ENCODE results near the gene TRAPPC13.

Gene TRAPPC13

DNA sequence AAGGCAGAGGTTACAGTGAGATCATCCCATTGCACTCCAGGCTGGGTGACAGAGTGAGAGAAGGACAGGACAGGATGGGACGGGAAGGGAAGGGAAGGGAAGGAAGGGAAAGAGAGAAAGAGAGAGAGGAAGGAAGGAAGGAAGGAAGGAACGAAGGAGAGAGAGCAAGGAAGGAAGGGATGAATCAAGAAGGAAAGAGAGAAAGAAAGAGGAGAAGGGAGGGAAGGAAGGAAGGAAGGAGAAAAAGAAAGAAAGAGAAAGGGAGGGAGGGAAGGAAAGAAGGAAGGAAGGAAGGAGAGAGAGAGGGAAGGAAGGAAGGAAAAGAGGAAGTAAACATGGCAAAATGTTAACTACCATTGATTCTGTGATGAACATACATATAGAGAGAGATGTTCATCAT, 68.3 kb downstream of the TRAPPC13 start:
- Mint-ChIP-seq H3K27me3 (ENCODE audit: low read depth) (no peaks in the 10 kb centered on the region), H3K27ac (no peak overlapping the region), H3K9me3 (no peaks in the 10 kb centered on the region), H3K36me3 (ENCODE audit: low read depth) (peaks cover 18% of the 10 kb centered on the region), H3K4me3 (no peak overlapping the region), H3K4me1 (no peaks in the 10 kb centered on the region)
- TF ChIP-seq, protein P1, sequence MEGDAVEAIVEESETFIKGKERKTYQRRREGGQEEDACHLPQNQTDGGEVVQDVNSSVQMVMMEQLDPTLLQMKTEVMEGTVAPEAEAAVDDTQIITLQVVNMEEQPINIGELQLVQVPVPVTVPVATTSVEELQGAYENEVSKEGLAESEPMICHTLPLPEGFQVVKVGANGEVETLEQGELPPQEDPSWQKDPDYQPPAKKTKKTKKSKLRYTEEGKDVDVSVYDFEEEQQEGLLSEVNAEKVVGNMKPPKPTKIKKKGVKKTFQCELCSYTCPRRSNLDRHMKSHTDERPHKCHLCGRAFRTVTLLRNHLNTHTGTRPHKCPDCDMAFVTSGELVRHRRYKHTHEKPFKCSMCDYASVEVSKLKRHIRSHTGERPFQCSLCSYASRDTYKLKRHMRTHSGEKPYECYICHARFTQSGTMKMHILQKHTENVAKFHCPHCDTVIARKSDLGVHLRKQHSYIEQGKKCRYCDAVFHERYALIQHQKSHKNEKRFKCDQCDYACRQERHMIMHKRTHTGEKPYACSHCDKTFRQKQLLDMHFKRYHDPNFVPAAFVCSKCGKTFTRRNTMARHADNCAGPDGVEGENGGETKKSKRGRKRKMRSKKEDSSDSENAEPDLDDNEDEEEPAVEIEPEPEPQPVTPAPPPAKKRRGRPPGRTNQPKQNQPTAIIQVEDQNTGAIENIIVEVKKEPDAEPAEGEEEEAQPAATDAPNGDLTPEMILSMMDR (IDR thresholded peaks at IDR 0.05; ENCODE audit: unreplicated experiment in 3 of 3): no peak

DNA sequence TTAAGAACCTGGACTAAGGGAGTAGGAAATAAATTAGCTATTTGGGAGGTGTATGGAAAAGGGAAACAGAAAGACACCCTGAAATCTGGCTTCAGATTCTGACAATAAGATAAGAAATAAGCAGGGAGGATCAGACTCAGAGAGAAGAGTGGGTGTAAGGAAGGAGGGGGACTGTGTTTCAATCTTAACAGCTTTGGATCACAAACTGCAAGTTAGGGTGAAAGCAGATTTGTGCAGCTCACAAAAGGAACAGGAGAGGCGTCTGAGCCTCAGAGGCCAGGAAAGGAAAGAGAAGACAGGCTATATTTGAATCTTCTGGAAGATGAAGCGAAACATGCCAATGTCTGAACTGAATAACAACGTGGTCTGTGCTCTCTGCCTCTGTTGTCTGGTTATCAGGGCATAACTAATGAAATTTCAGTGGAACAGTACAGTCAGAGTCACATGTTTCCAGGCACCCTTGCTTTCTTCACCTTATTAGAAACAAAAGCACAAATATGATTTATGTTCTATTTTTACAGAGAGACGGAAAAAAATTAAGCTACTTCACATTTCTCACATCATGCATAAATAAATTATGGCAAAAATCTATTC, 70.4 kb downstream of the TRAPPC13 start:
- TF ChIP-seq, protein P1 (IDR thresholded peaks at IDR 0.05; ENCODE audit: unreplicated experiment in 3 of 3): no peak
- H3K27me3 Mint-ChIP-seq (ENCODE audit: low read depth): no peaks in the 10 kb centered on the region

DNA sequence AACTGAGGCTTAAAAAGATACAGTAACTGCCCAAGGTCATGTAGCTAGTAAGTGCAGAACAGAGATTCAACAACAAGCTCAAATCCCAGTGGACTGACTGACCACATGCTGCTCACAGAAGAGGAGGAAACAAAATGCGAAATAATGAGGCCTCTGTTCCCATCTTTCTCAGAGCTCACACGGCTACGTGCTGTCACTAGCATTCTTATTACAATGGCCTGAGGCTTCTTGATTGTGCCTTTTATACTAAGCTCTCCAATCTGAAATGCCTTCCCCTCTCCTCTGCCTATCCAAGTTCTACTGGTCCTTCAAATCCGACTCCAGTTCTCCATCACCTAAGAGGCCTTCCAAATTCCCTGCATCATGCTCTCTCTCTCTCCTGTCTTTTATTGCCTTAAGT, 71.1 kb downstream of the TRAPPC13 start:
- no peaks in the 10 kb centered on the region for H3K27me3 Mint-ChIP-seq (ENCODE audit: low read depth)
- H3K4me3 Mint-ChIP-seq: no peak overlapping the region
- no peak overlapping the region for H3K27ac Mint-ChIP-seq
- peaks cover 23% of the 10 kb centered on the region for H3K36me3 Mint-ChIP-seq (ENCODE audit: low read depth)
- H3K4me1 Mint-ChIP-seq: no peaks in the 10 kb centered on the region
- H3K9me3 Mint-ChIP-seq: no peaks in the 10 kb centered on the region
- TF ChIP-seq, protein P1 (IDR thresholded peaks at IDR 0.05; ENCODE audit: unreplicated experiment in 3 of 3): no peak

More for the DNA sequence above, 70.4 kb downstream of the TRAPPC13 start:
- Mint-ChIP-seq H3K27ac (no peak overlapping the region), H3K9me3 (no peaks in the 10 kb centered on the region), H3K4me3 (no peak overlapping the region), H3K4me1 (no peaks in the 10 kb centered on the region), H3K36me3 (ENCODE audit: low read depth) (peaks cover 28% of the 10 kb centered on the region)

DNA sequence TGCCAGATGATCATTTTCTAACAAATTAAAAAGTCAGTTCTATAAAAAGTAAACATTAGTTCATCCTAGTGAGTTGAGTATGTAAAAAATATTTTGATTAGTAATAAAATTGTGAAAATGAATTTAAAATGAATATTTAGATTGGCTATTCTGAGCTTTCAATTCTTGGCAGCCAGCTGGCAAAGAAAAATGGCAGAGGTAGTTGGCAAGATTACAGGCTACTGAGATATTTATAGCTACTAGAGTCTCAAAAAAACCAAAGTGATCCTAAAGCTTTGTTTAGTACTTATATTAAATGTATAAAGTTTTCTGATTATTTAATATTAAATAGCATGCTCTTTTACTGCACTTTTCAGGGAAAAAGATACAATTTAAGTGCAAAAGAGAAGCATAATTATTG, 72.1 kb downstream of the TRAPPC13 start:
- Mint-ChIP-seq H3K36me3 (ENCODE audit: low read depth) (peaks cover 20% of the 10 kb centered on the region), H3K9me3 (no peaks in the 10 kb centered on the region), H3K4me1 (no peaks in the 10 kb centered on the region), H3K27ac (no peak overlapping the region), H3K27me3 (ENCODE audit: low read depth) (no peaks in the 10 kb centered on the region), H3K4me3 (no peak overlapping the region)
- TF ChIP-seq, protein P1 (IDR thresholded peaks at IDR 0.05; ENCODE audit: unreplicated experiment in 3 of 3): no peak

DNA sequence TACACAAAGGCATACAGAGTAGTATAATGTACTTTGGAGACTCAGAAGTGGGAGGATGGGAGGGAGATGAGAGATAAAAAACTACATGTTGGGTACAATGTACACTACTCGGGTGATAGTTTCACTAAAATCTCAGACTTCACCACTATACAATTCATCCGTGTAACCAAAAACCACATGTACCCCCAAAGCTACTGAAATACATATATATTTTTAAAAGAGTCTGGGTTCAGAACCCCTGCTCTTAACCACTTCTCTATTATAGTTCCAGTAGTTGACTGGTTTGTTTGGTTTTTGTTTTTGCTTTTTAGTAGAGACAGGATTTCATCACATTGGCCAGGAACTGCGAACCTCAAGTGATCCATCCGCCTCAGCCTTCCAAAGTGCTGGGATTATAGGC, 74.5 kb downstream of the TRAPPC13 start:
- Mint-ChIP-seq H3K36me3 (ENCODE audit: low read depth) (peaks cover 28% of the 10 kb centered on the region), H3K27me3 (ENCODE audit: low read depth) (no peaks in the 10 kb centered on the region), H3K4me1 (no peaks in the 10 kb centered on the region), H3K4me3 (no peak overlapping the region), H3K9me3 (no peaks in the 10 kb centered on the region), H3K27ac (no peak overlapping the region)
- TF ChIP-seq, protein P1 (IDR thresholded peaks at IDR 0.05; ENCODE audit: unreplicated experiment in 3 of 3): no peak

DNA sequence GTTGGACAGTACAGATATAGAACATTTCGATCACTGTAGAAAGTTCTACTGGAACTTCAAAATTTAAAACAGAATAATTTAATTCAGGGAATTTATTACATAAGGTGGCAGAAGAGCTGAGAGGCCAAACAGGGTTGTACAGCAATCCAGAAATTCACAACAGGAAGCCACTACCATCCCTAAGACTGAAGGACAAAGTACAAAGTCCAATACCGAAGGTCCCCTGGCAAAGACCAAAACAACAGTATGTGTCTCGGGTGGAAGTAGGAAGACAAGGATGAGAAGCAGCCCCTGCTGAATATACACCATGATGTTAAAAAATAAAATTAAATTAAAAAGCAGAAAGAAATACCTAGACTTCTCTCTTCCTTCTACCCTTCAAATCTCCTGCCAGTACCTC, 77.2 kb downstream of the TRAPPC13 start:
- Mint-ChIP-seq H3K9me3 (no peaks in the 10 kb centered on the region), H3K4me3 (no peak overlapping the region), H3K27me3 (ENCODE audit: low read depth) (no peaks in the 10 kb centered on the region), H3K4me1 (no peaks in the 10 kb centered on the region), H3K36me3 (ENCODE audit: low read depth) (peaks cover 35% of the 10 kb centered on the region), H3K27ac (no peak overlapping the region)
- TF ChIP-seq, protein P1 (IDR thresholded peaks at IDR 0.05; ENCODE audit: unreplicated experiment in 3 of 3): no peak

All from nephron (organoid).